Measurements from ENCODE around the gene CDKN2AIPNL. TPM values are rescaled to one million over a fixed set of nuclear protein-coding genes. Genes with fewer than 3 reads are reported as not detected.

CDKN2AIPNL gene
- polyA plus RNA-seq, 1 donor from 2014 or later: 32.8 TPM

Other genes starting within 250 kb of the CDKN2AIPNL start
- 875 TPM for gene SKP1, start 234.9 kb downstream of the CDKN2AIPNL start, polyA plus RNA-seq
- 215 TPM for gene PPP2CA, start 185.8 kb downstream of the CDKN2AIPNL start, polyA plus RNA-seq
- 0.81 TPM for gene CDKL3, start 44.7 kb downstream of the CDKN2AIPNL start, polyA plus RNA-seq
- 65.2 TPM for gene UBE2B, start 40.3 kb downstream of the CDKN2AIPNL start, polyA plus RNA-seq
- gene JADE2, start 113.8 kb upstream of the CDKN2AIPNL start, polyA plus RNA-seq: 46.7 TPM
- 29.0 TPM for gene SAR1B, start 220.9 kb upstream of the CDKN2AIPNL start, polyA plus RNA-seq
- 9.1 TPM for gene SEC24A, start 236.9 kb upstream of the CDKN2AIPNL start, polyA plus RNA-seq